ENCODE measurements around the gene BTAF1.

- no peak for TF ChIP-seq POLR2AphosphoS5 (IDR thresholded peaks at IDR 0.05)
- no peak for TF ChIP-seq POLR2A (IDR thresholded peaks at IDR 0.05)
- TF ChIP-seq CTCF (IDR thresholded peaks at IDR 0.05), result no peak
Measured at GRCh38 chr10:92038949-92039348, 115.4 kb downstream of the BTAF1 start.
